Measurements from ENCODE around the gene NAT8. TPM values are rescaled to one million over a fixed set of nuclear protein-coding genes. Genes with fewer than 3 reads are reported as not detected.
"Not testable (repeated sequence)": the region's sequence is repeated elsewhere in the genome, so short reads cannot be mapped to it uniquely, and the experiment has no call there.

The NAT8 gene
- total and polyA plus RNA-seq, 2 donors (not counting 1 experiment from before 2014, with no cell fraction given): not detected

DNA sequence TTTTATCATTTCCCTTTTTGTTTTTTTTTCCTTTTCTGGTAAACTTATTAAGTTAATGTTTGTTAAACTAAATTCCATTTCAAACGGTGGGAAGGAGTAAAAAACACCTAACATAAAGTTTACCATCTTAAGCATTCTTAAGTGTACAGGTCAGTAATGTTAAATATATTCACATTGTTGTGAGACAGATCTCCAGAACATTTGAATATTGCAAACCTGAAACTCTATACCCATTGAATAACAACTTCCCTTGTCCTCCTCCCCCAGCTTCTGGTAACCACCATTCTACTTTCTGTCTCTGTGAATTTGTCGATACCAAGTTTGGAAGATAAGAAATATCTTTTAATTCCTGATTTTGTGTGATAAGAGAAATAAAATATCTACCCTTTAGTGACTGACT lies 12.0 kb upstream of the NAT8 start:
- Histone ChIP-seq H3K79me2 (ENCODE audit: control insufficient read depth, insufficient read depth, low read length) (no peaks in the 10 kb centered on the region), H3K36me3 (ENCODE audit: control insufficient read depth, insufficient read depth, low read length) (no peaks in the 10 kb centered on the region), H3K9me3 (ENCODE audit: control insufficient read depth, insufficient read depth, low read depth, low read length) (no peaks in the 10 kb centered on the region), H3K9ac (ENCODE audit: insufficient read depth, low read length) (no peak overlapping the region), H3K27ac (ENCODE audit: insufficient read depth, low read length) (no peak overlapping the region), H3K4me2 (ENCODE audit: extremely low read depth, insufficient read depth, low read length) (no peak overlapping the region), H2AFZ (ENCODE audit: low read length) (no peak overlapping the region), H3K4me1 (ENCODE audit: control insufficient read depth, extremely low read depth, insufficient read depth, low read length) (no peaks in the 10 kb centered on the region), H3K27me3 (ENCODE audit: control insufficient read depth, insufficient read depth, low read length) (no peaks in the 10 kb centered on the region), H3K4me3 (replicated peaks in 1 of 4; ENCODE audit: control extremely low read depth in 1 of 4, insufficient read depth in 1 of 4, low read depth in 3 of 4, low read length in 4 of 4) (no peak overlapping the region), H4K20me1 (ENCODE audit: control insufficient read depth, extremely low read depth, insufficient read depth, low read length) (no peaks in the 10 kb centered on the region)
- no peak for DNase-seq (ENCODE audit: low read depth in 2 of 2)
- TF ChIP-seq EZH2 (IDR thresholded peaks at IDR 0.05; ENCODE audit: low read length, missing control alignments): no peak

GRCh38 chr2:73652348-73652747 lies 10.1 kb upstream of the NAT8 start:
- no peak for TF ChIP-seq CTCF (conservative IDR thresholded peaks at IDR 0.05 in 1 of 2, IDR thresholded peaks at IDR 0.05 in 1 of 2; ENCODE audit: low read depth in 1 of 2, low read length in 2 of 2)
- no peak for TF ChIP-seq EZH2 (IDR thresholded peaks at IDR 0.05; ENCODE audit: low read length, missing control alignments)
- H3K79me2 ChIP-seq (ENCODE audit: control insufficient read depth, insufficient read depth, low read length): no peaks in the 10 kb centered on the region
- H3K36me3 ChIP-seq (ENCODE audit: control insufficient read depth, insufficient read depth, low read length): no peaks in the 10 kb centered on the region
- peaks cover 4% of the 10 kb centered on the region for H3K27me3 ChIP-seq (ENCODE audit: control insufficient read depth, insufficient read depth, low read length)
- no peak overlapping the region for H3K4me2 ChIP-seq (ENCODE audit: extremely low read depth, insufficient read depth, low read length)
- no peak overlapping the region for H3K9ac ChIP-seq (ENCODE audit: insufficient read depth, low read length)
- no peak for DNase-seq (ENCODE audit: low read depth in 2 of 2)
- no peak overlapping the region for H2AFZ ChIP-seq (ENCODE audit: low read length)
- no peak overlapping the region for H3K4me3 ChIP-seq (replicated peaks in 1 of 4; ENCODE audit: control extremely low read depth in 1 of 4, insufficient read depth in 1 of 4, low read depth in 3 of 4, low read length in 4 of 4)
- no peaks in the 10 kb centered on the region for H4K20me1 ChIP-seq (ENCODE audit: control insufficient read depth, extremely low read depth, insufficient read depth, low read length)
- no peaks in the 10 kb centered on the region for H3K9me3 ChIP-seq (ENCODE audit: control insufficient read depth, insufficient read depth, low read depth, low read length)
- H3K27ac ChIP-seq (ENCODE audit: insufficient read depth, low read length): no peak overlapping the region
- no peaks in the 10 kb centered on the region for H3K4me1 ChIP-seq (ENCODE audit: control insufficient read depth, extremely low read depth, insufficient read depth, low read length)

DNA sequence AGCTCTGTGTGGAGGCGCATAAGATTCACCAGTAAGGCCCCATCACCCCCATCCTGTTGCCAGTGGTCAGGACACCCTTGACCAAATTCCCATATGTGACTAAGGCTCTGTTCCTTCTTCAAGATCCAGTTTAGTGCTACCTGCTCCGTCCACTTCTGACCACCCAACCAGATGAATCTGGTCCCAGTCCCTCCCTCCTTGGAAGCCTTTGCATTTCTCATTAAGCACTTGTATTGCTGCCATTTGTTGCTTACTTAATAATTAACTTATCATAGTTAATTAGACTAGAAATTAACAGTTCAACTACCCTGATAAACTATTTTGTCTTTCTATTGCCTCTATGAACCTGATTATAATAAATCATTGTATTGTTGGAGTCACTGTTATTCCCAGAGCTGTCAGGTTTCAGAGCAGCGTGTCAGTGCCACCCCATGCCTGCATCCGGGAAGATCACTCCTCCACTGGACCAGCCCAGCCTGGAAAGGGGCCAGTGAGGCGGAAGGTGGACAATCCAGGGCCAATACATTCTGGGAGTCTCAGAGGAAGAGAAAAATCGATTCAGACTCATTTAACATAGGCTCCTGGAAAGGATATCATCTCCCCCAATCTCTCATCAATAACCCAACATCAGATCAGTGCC lies 9.5 kb upstream of the NAT8 start:
- H3K4me1 ChIP-seq (ENCODE audit: control insufficient read depth, extremely low read depth, insufficient read depth, low read length): no peaks in the 10 kb centered on the region
- H3K27me3 ChIP-seq (ENCODE audit: control insufficient read depth, insufficient read depth, low read length): peaks cover 4% of the 10 kb centered on the region
- H3K9ac ChIP-seq (ENCODE audit: insufficient read depth, low read length): no peak overlapping the region
- H3K36me3 ChIP-seq (ENCODE audit: control insufficient read depth, insufficient read depth, low read length): no peaks in the 10 kb centered on the region
- no peak overlapping the region for H2AFZ ChIP-seq (ENCODE audit: low read length)
- no peak overlapping the region for H3K4me2 ChIP-seq (ENCODE audit: extremely low read depth, insufficient read depth, low read length)
- no peak overlapping the region for H3K4me3 ChIP-seq (replicated peaks in 1 of 4; ENCODE audit: control extremely low read depth in 1 of 4, insufficient read depth in 1 of 4, low read depth in 3 of 4, low read length in 4 of 4)
- H3K9me3 ChIP-seq (ENCODE audit: control insufficient read depth, insufficient read depth, low read depth, low read length): no peaks in the 10 kb centered on the region
- H3K27ac ChIP-seq (ENCODE audit: insufficient read depth, low read length): no peak overlapping the region
- H3K79me2 ChIP-seq (ENCODE audit: control insufficient read depth, insufficient read depth, low read length): no peaks in the 10 kb centered on the region
- TF ChIP-seq EZH2 (IDR thresholded peaks at IDR 0.05; ENCODE audit: low read length, missing control alignments) (no peak), CTCF (conservative IDR thresholded peaks at IDR 0.05 in 1 of 2, IDR thresholded peaks at IDR 0.05 in 1 of 2; ENCODE audit: low read depth in 1 of 2, low read length in 2 of 2) (no peak)
- no peaks in the 10 kb centered on the region for H4K20me1 ChIP-seq (ENCODE audit: control insufficient read depth, extremely low read depth, insufficient read depth, low read length)
- no peak for DNase-seq (ENCODE audit: low read depth in 2 of 2)

GRCh38 chr2:73647690-73648089 lies 5.5 kb upstream of the NAT8 start:
- not testable (repeated sequence) for H4K20me1 ChIP-seq (ENCODE audit: control insufficient read depth, extremely low read depth, insufficient read depth, low read length); H2AFZ ChIP-seq (ENCODE audit: low read length); H3K27ac ChIP-seq (ENCODE audit: insufficient read depth, low read length); H3K27me3 ChIP-seq (ENCODE audit: control insufficient read depth, insufficient read depth, low read length); H3K36me3 ChIP-seq (ENCODE audit: control insufficient read depth, insufficient read depth, low read length); DNase-seq (ENCODE audit: low read depth in 2 of 2); H3K9me3 ChIP-seq (ENCODE audit: control insufficient read depth, insufficient read depth, low read depth, low read length); H3K4me1 ChIP-seq (ENCODE audit: control insufficient read depth, extremely low read depth, insufficient read depth, low read length); H3K4me3 ChIP-seq (replicated peaks in 1 of 4; ENCODE audit: control extremely low read depth in 1 of 4, insufficient read depth in 1 of 4, low read depth in 3 of 4, low read length in 4 of 4); H3K4me2 ChIP-seq (ENCODE audit: extremely low read depth, insufficient read depth, low read length); H3K79me2 ChIP-seq (ENCODE audit: control insufficient read depth, insufficient read depth, low read length); H3K9ac ChIP-seq (ENCODE audit: insufficient read depth, low read length)

All from fibroblast of lung (primary cell).